RPMI7951 (cell line): ENCODE results near the gene PRKCD. TPM values are rescaled to one million over a fixed set of nuclear protein-coding genes. Genes with fewer than 3 reads are reported as not detected.

Source experiments
- DNase-seq: peaks from one replicate; pipeline ENCODE4 v3.0.0-alpha.2; 2012; ENCODE audit warnings: low read depth
- total RNA-seq: library from RNA; depleted of rRNA; stranded (reverse); fragments of >200 nt; shearing (Covaris generic); gene quantifications from 2 replicates; pipeline ENCODE4 v1.2.3, GENCODE V29; 2014

Gene PRKCD
- total RNA-seq, 1 experiment from 2014 or later, result 5.0 TPM

DNA sequence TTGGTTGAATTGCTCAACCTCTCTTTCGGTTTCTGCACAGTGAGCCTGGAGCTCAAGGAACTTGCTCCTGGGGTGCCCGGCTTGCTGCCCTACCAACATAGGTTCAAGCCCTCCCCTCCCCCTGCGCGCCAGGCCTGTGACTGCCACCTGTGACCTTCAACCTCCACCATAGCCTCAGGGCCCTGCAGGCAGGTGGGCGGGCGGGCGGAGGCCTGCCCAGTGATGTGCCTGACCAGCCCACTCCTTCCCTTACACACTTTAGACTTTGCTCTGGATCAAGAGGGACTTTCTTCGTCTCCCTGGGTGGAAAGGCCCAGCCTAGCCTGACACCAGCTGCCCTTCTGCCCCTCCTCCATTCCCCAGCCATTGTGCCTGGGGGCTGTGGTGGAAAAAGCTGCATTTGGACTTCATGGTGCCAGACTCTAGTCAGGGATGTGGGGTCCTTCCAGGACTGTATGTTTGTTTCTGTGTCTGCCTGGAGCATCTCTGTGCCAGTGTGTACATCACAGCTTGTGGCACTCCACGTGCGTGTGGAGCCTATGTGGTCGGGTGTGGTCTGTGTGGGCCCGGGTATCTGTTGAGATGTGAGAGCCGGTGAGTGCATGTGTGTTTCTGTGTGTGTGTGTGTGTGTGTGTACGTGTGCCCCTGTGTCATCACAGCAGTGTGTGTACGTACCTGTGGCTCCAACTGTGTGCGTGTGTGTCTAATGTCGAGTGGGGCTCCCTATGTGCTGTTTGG is 9.5 kb downstream of the PRKCD start:
- DNase-seq, result peak; percentile 81

GRCh38 chr3:53171064-53171418 is 10.0 kb downstream of the PRKCD start:
- DNase-seq, result no peak

DNA sequence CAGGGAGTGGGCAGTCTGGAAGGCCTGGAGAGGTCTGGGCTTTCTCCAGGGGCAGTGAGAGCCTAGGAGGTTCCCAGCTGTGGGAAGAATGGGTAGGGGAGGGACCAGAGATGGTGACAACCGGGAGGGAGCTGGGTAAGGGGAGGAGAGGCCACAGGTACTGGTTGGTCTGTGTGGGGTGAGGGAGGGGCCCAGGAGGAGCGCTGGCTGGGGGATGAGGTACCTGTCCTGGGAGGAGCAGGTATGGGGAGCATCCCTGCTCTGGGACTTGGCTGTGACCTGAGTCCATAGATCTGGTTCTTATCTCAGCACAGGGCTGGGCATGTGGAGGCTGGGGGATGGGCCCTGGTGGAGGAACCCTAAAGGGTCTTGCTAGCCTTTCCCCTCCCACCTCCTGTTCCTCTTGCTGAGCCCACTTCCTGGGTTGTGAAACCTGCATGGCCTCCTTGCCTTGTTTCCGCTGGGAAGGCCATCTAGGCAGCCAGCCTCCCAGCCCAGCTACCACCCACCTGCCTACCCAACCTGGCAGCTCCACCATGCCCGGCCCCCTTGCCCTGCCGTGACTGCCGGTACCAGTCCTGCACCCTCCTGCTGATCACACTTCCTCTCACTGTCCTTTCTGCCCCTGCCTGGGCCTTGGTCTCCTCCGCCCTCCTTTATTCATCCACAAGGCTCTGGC is 11.0 kb downstream of the PRKCD start:
- DNase-seq, result no peak

DNA sequence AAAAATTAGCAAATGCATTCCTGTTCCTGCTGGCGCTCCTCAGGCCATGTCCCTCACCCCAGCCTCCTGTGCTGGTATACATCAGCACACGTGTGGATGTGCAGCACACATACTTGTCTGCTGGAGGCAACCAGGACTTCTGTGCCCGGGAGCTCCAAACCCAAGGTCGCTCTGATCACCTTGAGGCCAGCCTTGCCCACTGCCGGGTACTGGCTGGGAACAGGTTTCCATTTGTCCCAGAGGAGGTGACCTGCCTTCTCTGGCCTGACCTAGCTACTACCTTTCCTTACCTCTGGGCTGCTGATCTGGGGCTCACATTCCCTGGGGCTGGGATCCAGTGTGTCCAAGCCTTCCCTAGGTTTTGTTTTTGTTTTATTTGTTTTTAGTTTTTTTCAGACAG is 12.1 kb downstream of the PRKCD start:
- no peak for DNase-seq

DNA sequence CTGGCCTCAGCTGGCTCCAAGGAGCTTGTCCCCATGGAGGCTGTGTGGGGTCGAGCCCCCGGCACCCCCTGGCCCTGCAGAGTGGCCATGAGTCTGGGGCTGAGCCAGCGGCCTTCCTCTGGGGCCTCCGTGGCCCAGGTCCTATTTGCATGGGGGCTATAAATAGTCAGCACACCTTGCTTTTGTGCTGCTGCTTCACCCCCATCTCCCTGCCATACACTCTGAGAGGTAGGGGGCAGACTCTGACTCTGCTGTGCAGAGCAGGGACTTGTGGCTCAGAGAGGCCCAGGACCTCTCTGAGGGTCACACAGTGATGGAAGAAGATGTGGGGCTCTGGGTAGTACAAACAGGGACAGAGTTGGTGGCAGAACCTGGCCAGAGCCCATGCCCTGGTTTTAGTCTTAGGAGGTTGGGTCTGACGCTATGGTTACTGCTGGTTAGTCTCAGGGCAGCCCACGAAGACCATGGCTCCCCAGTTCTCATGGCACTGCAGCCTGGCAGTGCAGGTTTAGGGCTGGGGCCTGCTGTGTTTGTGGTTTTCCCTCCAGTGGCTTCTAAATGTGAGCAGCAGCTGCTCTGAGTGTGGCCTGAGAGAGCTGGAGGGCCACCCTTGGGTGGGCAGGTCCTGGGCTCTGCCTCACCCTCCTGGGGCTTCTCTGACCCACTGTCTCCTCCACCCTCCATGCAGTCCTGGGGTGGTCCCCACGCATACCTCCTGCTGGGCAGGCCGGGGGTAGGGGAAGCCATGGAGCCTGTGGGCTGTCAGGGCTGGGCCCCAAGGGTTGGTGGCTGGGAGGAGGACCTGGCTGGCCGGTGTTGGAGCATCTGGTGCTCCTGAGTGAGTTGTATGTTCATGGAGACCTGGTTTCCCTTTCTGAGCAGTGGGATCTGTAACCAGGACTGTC is 13.6 kb downstream of the PRKCD start:
- DNase-seq, result no peak

DNA sequence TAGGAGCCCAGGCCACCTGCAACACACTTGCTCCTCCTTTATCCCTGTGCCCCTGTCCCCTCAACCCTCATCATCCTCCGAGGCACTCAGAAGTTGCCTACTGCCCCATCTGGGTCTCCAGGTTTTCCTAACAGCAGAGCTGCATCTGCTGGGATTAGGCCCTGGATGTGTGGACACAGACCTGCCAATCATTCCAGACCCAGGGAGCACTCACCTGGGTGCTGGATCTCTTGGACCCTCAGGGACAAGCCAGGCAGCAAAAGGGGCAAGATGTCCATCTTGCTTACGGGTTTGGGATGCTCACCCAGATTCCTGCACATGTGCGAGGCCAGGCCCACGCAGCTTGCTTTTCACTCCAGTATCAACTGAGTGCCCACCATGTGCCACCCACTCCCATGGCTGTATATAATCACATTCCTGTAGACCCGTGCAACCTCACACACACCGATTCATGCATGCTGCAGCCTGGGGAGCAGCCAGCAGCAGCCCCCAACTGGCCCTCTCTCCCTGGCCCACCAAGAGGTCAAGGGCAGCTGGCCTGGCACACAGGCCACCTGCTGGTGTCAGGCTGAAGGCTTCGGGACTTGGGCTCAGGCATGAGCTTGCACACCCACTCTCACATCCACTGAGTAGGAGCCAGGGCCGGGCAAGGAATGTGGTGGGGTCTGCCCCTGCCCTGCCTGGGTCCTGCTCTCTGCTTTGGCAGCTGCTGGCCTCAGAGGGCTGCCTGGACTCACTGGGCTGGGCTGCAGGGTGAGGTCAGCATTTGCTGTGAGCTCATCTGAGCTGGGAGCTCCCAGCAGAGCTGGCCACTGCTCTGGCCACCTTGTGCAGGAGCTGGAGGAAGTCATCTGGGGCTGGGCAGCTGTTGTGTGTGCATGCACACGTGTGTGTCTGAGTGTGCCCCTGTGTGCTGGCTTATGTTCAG is 14.9 kb downstream of the PRKCD start:
- DNase-seq, result no peak

- DNase-seq, result no peak
Measured at GRCh38 chr3:53178246-53178645, 17.2 kb downstream of the PRKCD start.

DNA sequence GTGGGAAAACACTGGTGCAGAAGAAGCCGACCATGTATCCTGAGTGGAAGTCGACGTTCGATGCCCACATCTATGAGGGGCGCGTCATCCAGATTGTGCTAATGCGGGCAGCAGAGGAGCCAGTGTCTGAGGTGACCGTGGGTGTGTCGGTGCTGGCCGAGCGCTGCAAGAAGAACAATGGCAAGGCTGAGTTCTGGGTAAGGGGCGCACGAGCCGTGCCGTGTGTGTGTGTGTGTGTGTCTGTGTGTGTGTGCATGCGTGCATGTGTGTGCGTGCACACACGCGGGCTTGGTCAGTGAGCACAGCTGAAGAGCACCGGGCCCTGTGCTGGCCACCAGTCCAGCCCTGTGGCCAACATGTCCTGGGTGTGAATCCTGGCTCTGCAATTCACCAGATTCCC is 18.6 kb downstream of the PRKCD start:
- no peak for DNase-seq

- DNase-seq, result no peak
Measured at GRCh38 chr3:53180305-53181023, 19.5 kb downstream of the PRKCD start.

GRCh38 chr3:53181024-53181371 is 20.0 kb downstream of the PRKCD start:
- DNase-seq, result no peak

- DNase-seq, result no peak
Measured at GRCh38 chr3:53181528-53181927, 20.5 kb downstream of the PRKCD start.

DNA sequence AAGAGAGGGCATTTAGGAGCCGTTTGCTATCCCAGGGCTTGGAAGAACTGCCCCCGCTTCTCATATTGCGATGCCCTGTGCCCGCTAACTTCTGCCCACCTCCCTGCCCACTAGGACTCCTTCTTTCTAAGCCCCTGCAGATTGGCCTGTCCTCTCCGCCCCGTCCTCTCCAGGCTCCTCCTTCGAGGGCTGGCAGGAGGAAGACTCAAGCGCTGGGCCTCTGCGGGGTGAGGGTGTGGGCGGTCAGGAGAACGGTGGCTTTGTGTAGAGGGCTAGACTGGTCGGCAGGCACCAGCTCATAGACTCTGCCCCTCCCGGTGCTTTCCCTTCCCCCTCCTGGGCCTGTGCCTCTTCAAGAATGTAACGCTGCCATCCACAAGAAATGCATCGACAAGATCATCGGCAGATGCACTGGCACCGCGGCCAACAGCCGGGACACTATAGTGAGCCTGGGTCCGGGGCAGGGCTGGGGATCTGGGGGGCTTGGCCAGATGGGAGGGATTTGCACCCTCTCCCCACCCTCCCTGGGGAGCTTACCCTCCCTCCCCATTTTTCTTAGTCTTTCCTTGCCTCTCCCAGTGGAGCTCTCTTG is 21.9 kb downstream of the PRKCD start:
- no peak for DNase-seq

DNA sequence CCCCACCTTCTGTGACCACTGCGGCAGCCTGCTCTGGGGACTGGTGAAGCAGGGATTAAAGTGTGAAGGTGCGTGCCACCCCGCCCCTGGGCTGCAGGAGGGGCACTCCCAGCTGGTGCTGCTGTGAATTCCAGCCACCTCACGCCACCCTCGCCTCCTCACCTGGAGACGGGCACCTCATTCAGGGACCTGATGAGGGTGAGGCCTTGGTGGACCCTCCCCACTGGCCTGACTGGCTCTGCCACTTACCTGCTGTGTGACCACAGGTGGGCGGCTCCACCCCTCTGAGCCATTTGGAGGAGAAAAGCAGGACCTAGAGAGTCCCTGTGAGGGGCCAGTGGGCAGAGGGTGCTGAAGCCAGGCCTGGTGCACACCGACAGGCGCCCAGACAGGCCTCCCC is 22.5 kb downstream of the PRKCD start:
- no peak for DNase-seq

DNA sequence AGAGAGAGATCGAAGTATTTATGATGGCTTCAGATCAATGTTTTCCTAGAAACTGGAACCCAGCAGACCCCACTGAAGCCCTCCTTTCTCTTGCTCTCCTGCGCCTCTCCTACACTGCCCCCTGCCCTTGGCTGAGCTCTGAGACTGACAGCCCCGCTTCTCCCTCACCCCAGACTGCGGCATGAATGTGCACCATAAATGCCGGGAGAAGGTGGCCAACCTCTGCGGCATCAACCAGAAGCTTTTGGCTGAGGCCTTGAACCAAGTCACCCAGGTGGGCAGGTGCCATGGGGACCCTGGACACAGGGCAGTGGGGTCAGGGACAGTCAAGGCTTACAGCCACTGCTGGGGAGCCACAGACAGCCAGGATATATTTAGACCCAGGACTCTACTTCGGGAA is 23.7 kb downstream of the PRKCD start:
- no peak for DNase-seq

- DNase-seq, result no peak
Measured at GRCh38 chr3:53185761-53186465, 24.9 kb downstream of the PRKCD start.

DNA sequence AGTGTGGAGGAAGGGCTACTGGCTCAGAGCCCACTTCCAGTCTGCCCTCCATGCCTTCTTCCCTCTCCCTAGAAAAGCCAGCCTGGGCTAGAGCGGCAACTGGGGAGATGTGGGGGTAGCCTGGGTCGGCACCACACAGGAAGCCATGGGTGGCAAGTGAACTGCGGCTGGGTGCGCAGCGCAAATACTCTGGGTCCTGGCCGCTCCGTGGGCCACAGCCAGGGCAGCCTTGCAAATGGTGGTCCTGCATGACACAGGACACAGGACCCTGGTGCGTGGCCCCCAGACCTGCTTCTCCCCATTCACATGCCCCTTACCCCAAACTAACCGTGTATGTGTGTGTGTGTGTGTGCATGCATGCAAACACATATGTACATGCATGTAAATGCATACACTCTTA is 25.7 kb downstream of the PRKCD start:
- DNase-seq, result no peak

GRCh38 chr3:53187430-53187829 is 26.4 kb downstream of the PRKCD start:
- DNase-seq, result no peak

- no peak for DNase-seq
Measured at GRCh38 chr3:53188136-53188685, 27.2 kb downstream of the PRKCD start.

- no peak for DNase-seq
Measured at GRCh38 chr3:53188720-53189119, 27.7 kb downstream of the PRKCD start.

DNA sequence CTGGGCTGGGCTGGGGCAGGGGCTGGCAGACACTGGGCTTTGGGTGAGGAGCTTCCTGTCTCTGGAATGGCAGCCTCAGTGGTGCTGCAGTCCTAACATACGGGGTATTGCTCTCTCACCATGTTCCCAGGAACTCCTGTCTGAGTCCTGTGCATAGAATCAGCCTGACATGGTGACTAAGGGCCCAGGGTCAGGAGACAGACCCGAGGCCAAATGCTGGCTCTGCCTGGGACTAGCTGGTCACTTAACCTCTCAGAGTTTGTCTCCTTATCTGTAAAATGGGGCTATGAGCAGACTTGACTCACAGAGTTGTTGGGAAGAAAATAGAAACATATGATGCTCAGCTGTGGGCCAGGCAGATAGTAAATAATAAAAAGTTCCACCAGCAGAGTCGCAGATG is 28.3 kb downstream of the PRKCD start:
- no peak for DNase-seq
